SK-N-SH treated with all-trans-retinoic acid at 6 μM for 48 hours (cell line): ENCODE results near the gene ST6GAL1.

ENCODE experiments used
- ATAC-seq: fragments of 200-7000 bp; cut with Tn5 transposase; 3 replicates; pipeline ENCODE4 v1.9.1; 2020; ENCODE audit warnings: mild to moderate bottlenecking, moderate library complexity
- ARNTL ChIP-seq: fragments of 450-650 bp; formaldehyde crosslinking; IDR thresholded peaks from 2 replicates; pipeline ENCODE4 v1.5.0; 2020; ENCODE audit warnings: low read depth, mild to moderate bottlenecking, moderate library complexity, borderline replicate concordance
- CSDC2 ChIP-seq: fragments of 250-450 bp; sonication (Bioruptor Pico); IDR thresholded peaks from 2 replicates; pipeline ENCODE4 v1.5.0; 2020; ENCODE audit warnings: mild to moderate bottlenecking, moderate library complexity
- ESRRG ChIP-seq: fragments of 250-450 bp; sonication (Bioruptor Pico); IDR thresholded peaks from 2 replicates; pipeline ENCODE4 v1.6.1; 2021; ENCODE audit warnings: mild to moderate bottlenecking
- GLIS3 ChIP-seq: fragments of 250-450 bp; sonication (Bioruptor Pico); IDR thresholded peaks from 2 replicates; pipeline ENCODE4 v1.5.0; 2020; ENCODE audit warnings: mild to moderate bottlenecking, moderate library complexity
- ISL1 ChIP-seq: fragments of 250-450 bp; sonication (Bioruptor Pico); IDR thresholded peaks from 2 replicates; pipeline ENCODE4 v2.1.2; 2022; ENCODE audit warnings: mild to moderate bottlenecking, moderate library complexity
- OSR1 ChIP-seq: fragments of 250-450 bp; sonication (Bioruptor Pico); IDR thresholded peaks from 2 replicates; pipeline ENCODE4 v1.8.0; 2022; ENCODE audit warnings: moderate library complexity, mild to moderate bottlenecking, inconsistent platforms
- PATZ1 ChIP-seq: fragments of 250-450 bp; sonication (Bioruptor Pico); IDR thresholded peaks from 2 replicates; pipeline ENCODE4 v1.8.0; 2020; ENCODE audit warnings: mild to moderate bottlenecking, moderate library complexity, borderline replicate concordance
- PPARA ChIP-seq: fragments of 250-450 bp; sonication (Bioruptor Pico); IDR thresholded peaks from 2 replicates; pipeline ENCODE4 v1.5.0; 2020; ENCODE audit warnings: mild to moderate bottlenecking, borderline replicate concordance
- RARB ChIP-seq: fragments of 250-450 bp; sonication (Bioruptor Pico); IDR thresholded peaks from 2 replicates; pipeline ENCODE4 v1.8.0; 2021; ENCODE audit warnings: mild to moderate bottlenecking, moderate library complexity
- TCF4 ChIP-seq: fragments of 250-450 bp; sonication (Bioruptor Pico); IDR thresholded peaks from 2 replicates; pipeline ENCODE4 v1.8.0; 2021; ENCODE audit warnings: mild to moderate bottlenecking, moderate library complexity, borderline replicate concordance
- TOX ChIP-seq: fragments of 250-450 bp; sonication (Bioruptor Pico); IDR thresholded peaks from 2 replicates; pipeline ENCODE4 v1.8.0; 2021; ENCODE audit warnings: mild to moderate bottlenecking, moderate library complexity, borderline replicate concordance
- ZC3H10 ChIP-seq: fragments of 250-450 bp; sonication (Bioruptor Pico); IDR thresholded peaks from 2 replicates; pipeline ENCODE4 v1.5.1; 2021; ENCODE audit warnings: mild to moderate bottlenecking, moderate library complexity
- ZFP3 ChIP-seq: fragments of 250-450 bp; sonication (Bioruptor Pico); IDR thresholded peaks from 2 replicates; pipeline ENCODE4 v1.5.0; 2020; ENCODE audit warnings: mild to moderate bottlenecking, moderate library complexity
- ZFP30 ChIP-seq: fragments of 450-650 bp; formaldehyde crosslinking; IDR thresholded peaks from 2 replicates; pipeline ENCODE4 v1.5.0; 2022; ENCODE audit warnings: mild to moderate bottlenecking, moderate library complexity
- TF ChIP-seq, protein P1 (sequence below): fragments of 250-450 bp; sonication (Bioruptor Pico); IDR thresholded peaks from 2 replicates; pipeline ENCODE4 v1.8.0; 2021; ENCODE audit warnings: low read depth, mild to moderate bottlenecking, moderate library complexity, borderline replicate concordance
- TF ChIP-seq, protein P2 (sequence below): fragments of 250-450 bp; sonication (Bioruptor Pico); IDR thresholded peaks from 2 replicates; pipeline ENCODE4 v1.5.1; 2020; ENCODE audit warnings: low read depth, mild to moderate bottlenecking, moderate library complexity
- TF ChIP-seq, protein P3 (sequence below): fragments of 250-450 bp; sonication (Bioruptor Pico); IDR thresholded peaks from 2 replicates; pipeline ENCODE4 v1.5.1; 2021; ENCODE audit warnings: mild to moderate bottlenecking, moderate library complexity
- TF ChIP-seq, protein P4 (sequence below): fragments of 250-450 bp; sonication (Bioruptor Pico); IDR thresholded peaks from 2 replicates; pipeline ENCODE4 v1.5.0; 2020; ENCODE audit warnings: mild to moderate bottlenecking, moderate library complexity

The ST6GAL1 gene

GRCh38 chr3:187017511-187018230 is 87.3 kb downstream of the ST6GAL1 start:
- TF ChIP-seq OSR1 (CRISPR knock-in tag) (no peak), GLIS3 (CRISPR knock-in tag) (no peak), PATZ1 (CRISPR knock-in tag) (no peak), PPARA (no peak), TCF4 (CRISPR knock-in tag) (no peak), ZFP3 (CRISPR knock-in tag) (no peak), CSDC2 (CRISPR knock-in tag) (no peak), ZFP30 (CRISPR knock-in tag) (no peak), ZC3H10 (CRISPR knock-in tag) (no peak), ESRRG (no peak), ISL1 (CRISPR knock-in tag) (no peak)
- TF ChIP-seq, protein P1, sequence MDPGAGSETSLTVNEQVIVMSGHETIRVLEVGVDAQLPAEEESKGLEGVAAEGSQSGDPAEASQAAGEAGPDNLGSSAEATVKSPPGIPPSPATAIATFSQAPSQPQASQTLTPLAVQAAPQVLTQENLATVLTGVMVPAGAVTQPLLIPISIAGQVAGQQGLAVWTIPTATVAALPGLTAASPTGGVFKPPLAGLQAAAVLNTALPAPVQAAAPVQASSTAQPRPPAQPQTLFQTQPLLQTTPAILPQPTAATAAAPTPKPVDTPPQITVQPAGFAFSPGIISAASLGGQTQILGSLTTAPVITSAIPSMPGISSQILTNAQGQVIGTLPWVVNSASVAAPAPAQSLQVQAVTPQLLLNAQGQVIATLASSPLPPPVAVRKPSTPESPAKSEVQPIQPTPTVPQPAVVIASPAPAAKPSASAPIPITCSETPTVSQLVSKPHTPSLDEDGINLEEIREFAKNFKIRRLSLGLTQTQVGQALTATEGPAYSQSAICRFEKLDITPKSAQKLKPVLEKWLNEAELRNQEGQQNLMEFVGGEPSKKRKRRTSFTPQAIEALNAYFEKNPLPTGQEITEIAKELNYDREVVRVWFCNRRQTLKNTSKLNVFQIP (CRISPR knock-in tag), result no peak
- TF ChIP-seq, all 23 proteins: peak for 0
- no peak for ATAC-seq

- ATAC-seq, result no peak
- TF ChIP-seq, protein P2, sequence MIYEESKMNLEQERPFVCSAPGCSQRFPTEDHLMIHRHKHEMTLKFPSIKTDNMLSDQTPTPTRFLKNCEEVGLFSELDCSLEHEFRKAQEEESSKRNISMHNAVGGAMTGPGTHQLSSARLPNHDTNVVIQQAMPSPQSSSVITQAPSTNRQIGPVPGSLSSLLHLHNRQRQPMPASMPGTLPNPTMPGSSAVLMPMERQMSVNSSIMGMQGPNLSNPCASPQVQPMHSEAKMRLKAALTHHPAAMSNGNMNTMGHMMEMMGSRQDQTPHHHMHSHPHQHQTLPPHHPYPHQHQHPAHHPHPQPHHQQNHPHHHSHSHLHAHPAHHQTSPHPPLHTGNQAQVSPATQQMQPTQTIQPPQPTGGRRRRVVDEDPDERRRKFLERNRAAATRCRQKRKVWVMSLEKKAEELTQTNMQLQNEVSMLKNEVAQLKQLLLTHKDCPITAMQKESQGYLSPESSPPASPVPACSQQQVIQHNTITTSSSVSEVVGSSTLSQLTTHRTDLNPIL (CRISPR knock-in tag), result no peak
- TF ChIP-seq ZFP30 (CRISPR knock-in tag), result no peak
- TF ChIP-seq ARNTL, result no peak
- no peak for TF ChIP-seq TCF4 (CRISPR knock-in tag)
- TF ChIP-seq, protein P3, sequence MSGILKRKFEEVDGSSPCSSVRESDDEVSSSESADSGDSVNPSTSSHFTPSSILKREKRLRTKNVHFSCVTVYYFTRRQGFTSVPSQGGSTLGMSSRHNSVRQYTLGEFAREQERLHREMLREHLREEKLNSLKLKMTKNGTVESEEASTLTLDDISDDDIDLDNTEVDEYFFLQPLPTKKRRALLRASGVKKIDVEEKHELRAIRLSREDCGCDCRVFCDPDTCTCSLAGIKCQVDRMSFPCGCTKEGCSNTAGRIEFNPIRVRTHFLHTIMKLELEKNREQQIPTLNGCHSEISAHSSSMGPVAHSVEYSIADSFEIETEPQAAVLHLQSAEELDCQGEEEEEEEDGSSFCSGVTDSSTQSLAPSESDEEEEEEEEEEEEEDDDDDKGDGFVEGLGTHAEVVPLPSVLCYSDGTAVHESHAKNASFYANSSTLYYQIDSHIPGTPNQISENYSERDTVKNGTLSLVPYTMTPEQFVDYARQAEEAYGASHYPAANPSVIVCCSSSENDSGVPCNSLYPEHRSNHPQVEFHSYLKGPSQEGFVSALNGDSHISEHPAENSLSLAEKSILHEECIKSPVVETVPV (CRISPR knock-in tag), result no peak
- no peak for TF ChIP-seq ZC3H10 (CRISPR knock-in tag)
- no peak for TF ChIP-seq ISL1 (CRISPR knock-in tag)
- TF ChIP-seq PPARA, result no peak
- no peak for TF ChIP-seq RARB (CRISPR knock-in tag)
- TF ChIP-seq, protein P4, sequence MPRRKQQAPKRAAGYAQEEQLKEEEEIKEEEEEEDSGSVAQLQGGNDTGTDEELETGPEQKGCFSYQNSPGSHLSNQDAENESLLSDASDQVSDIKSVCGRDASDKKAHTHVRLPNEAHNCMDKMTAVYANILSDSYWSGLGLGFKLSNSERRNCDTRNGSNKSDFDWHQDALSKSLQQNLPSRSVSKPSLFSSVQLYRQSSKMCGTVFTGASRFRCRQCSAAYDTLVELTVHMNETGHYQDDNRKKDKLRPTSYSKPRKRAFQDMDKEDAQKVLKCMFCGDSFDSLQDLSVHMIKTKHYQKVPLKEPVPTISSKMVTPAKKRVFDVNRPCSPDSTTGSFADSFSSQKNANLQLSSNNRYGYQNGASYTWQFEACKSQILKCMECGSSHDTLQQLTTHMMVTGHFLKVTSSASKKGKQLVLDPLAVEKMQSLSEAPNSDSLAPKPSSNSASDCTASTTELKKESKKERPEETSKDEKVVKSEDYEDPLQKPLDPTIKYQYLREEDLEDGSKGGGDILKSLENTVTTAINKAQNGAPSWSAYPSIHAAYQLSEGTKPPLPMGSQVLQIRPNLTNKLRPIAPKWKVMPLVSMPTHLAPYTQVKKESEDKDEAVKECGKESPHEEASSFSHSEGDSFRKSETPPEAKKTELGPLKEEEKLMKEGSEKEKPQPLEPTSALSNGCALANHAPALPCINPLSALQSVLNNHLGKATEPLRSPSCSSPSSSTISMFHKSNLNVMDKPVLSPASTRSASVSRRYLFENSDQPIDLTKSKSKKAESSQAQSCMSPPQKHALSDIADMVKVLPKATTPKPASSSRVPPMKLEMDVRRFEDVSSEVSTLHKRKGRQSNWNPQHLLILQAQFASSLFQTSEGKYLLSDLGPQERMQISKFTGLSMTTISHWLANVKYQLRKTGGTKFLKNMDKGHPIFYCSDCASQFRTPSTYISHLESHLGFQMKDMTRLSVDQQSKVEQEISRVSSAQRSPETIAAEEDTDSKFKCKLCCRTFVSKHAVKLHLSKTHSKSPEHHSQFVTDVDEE (CRISPR knock-in tag), result no peak
Observed at GRCh38 chr3:187019542-187020072, 89.3 kb downstream of the ST6GAL1 start.

DNA sequence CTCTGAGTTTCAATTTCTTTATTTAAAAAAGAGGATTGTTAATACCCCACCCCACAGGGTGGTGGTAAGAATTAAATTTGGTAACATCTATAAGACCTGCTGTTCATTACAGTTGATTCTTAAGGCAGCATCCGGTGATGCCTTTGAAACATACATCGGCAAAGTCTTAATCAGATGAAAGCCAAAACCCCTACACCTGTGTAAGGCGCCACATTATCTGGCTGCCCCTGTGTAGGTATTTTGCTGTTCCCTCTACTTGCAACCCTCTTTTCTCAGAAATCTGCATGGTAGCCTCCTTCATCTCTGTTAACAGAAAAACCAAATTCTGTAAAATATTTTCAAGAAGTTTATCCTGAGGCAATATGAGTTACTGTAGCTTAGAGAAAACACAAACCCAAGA is 90.0 kb downstream of the ST6GAL1 start:
- ATAC-seq, result no peak
- TF ChIP-seq, protein P2 (CRISPR knock-in tag), result no peak
- TF ChIP-seq TCF4 (CRISPR knock-in tag) (no peak), ESRRG (no peak), ZFP30 (CRISPR knock-in tag) (no peak), CSDC2 (CRISPR knock-in tag) (no peak), ZC3H10 (CRISPR knock-in tag) (no peak), TOX (CRISPR knock-in tag) (no peak)
- TF ChIP-seq, protein P4 (CRISPR knock-in tag), result no peak
- TF ChIP-seq, protein P3 (CRISPR knock-in tag), result no peak
